HCT116 (cell line): Measurements from ENCODE around the gene MEGF6. TPM values are rescaled to one million over a fixed set of nuclear protein-coding genes. Genes with fewer than 3 reads are reported as not detected.

ENCODE experiments used
- ATAC-seq: fragments of 200-7000 bp; cut with Tn5 transposase; 2 replicates; pipeline ENCODE4 v1.9.1; 2020; ENCODE audit warnings: mild to moderate bottlenecking, moderate library complexity
- BruUV-seq: library from RNA; stranded (reverse); fragments of 400-500 nt; replicated peaks from 2 replicates; lab custom pipeline; 2021; lab: Mats Ljungman, UMichigan
- CTCF ChIA-PET: fragments of 300-600 bp; sonication (Branson Sonifier 250); formaldehyde crosslinking; loops from one replicate; lab custom pipeline; 2021; ENCODE audit warnings: antibody characterized with exemption; lab: Charles Lee
- POLR2A ChIA-PET: fragments of 300-600, 350-600 bp; sonication (Branson Sonifier 250); formaldehyde crosslinking; loops from one replicate; lab custom pipeline; 2021; ENCODE audit warnings: antibody characterized with exemption; lab: Charles Lee
- RAD21 ChIA-PET, 2 experiments: fragments of 300-600 bp; sonication (Branson Sonifier 250); formaldehyde crosslinking; loops; one replicate each; lab custom pipeline; 2023; ENCODE audit warnings: low total read pairs in 2 of 2; ENCODE audit not compliant: uncharacterized antibody in 2 of 2, unreplicated experiment in 2 of 2, low non-redundant PET in 1 of 2; lab: Charles Lee
- DNase-seq: peaks from one replicate; pipeline ENCODE4 v3.0.0-alpha.2; 2010; ENCODE audit warnings: low read depth, low spot score
- H2AFZ ChIP-seq: fragments of 200-600 bp; shearing (Covaris generic), sonication (generic); 2 replicates; pipeline ENCODE4 v1.6.1; 2017; ENCODE audit warnings: low read depth, mixed run types, mixed read lengths, antibody characterized with exemption, low read length; ENCODE audit not compliant: poor library complexity, severe bottlenecking
- H3K27ac ChIP-seq: 2 replicates; pipeline ENCODE4 v1.5.1; 2012; ENCODE audit warnings: low read depth, low read length
- H3K27me3 ChIP-seq: fragments of 200-600 bp; sonication (generic); 2 replicates; pipeline ENCODE4 v1.6.1; 2016; ENCODE audit warnings: mixed run types, low read length, mixed read lengths; ENCODE audit not compliant: insufficient read depth
- H3K36me3 ChIP-seq, 2 experiments: fragments of 200-500 bp in 1 of 2; fragments of 200-600 bp in 1 of 2; sonication (Bioruptor generic) in 1 of 2; sonication (generic) in 1 of 2; 2 replicates each; pipeline versions ENCODE4 v1.5.1 to v1.6.1; 2014 to 2016; ENCODE audit warnings: low read length in 2 of 2, inconsistent platforms in 1 of 2, mixed read lengths in 1 of 2, mixed run types in 1 of 2; ENCODE audit not compliant: insufficient read depth in 2 of 2, control insufficient read depth in 1 of 2
- H3K4me1 ChIP-seq, 2 experiments: fragments of 200-600 bp in 1 of 2; sonication (generic) in 1 of 2; 2 replicates each; pipeline versions ENCODE4 v1.5.1 to v1.6.1; 2012 to 2017; ENCODE audit warnings: low read length in 2 of 2, inconsistent platforms in 1 of 2, mild to moderate bottlenecking in 1 of 2, mixed read lengths in 1 of 2, mixed run types in 1 of 2, moderate library complexity in 1 of 2; ENCODE audit not compliant: insufficient read depth in 2 of 2, control insufficient read depth in 1 of 2
- H3K4me2 ChIP-seq: fragments of 200-600 bp; sonication (generic); 2 replicates; pipeline ENCODE4 v1.6.1; 2017; ENCODE audit warnings: mixed run types, low read length, mixed read lengths
- H3K4me3 ChIP-seq, 2 experiments: fragments of 200-600 bp in 1 of 2; sonication (generic) in 1 of 2; replicated peaks in 1 of 2; 2 replicates each; pipeline ENCODE4 v1.5.1; 2011 to 2016; ENCODE audit warnings: low read length in 2 of 2, control low read depth in 1 of 2, low read depth in 1 of 2, mild to moderate bottlenecking in 1 of 2, mixed read lengths in 1 of 2, mixed run types in 1 of 2
- H3K79me2 ChIP-seq: fragments of 200-600 bp; sonication (generic); 2 replicates; pipeline ENCODE4 v1.6.1; 2017; ENCODE audit warnings: mild to moderate bottlenecking, mixed run types, low read length, moderate library complexity, mixed read lengths; ENCODE audit not compliant: insufficient read depth
- H3K9ac ChIP-seq: fragments of 200-600 bp; sonication (generic); 2 replicates; pipeline ENCODE4 v1.6.1; 2016; ENCODE audit warnings: low read length, mixed read lengths
- H3K9me2 ChIP-seq: fragments of 200-600 bp; sonication (generic), shearing (Covaris generic); 2 replicates; pipeline ENCODE4 v1.6.1; 2017; ENCODE audit warnings: mixed run types, mild to moderate bottlenecking, moderate library complexity; ENCODE audit not compliant: insufficient read depth
- H3K9me3 ChIP-seq, 2 experiments: fragments of 200-500 bp in 1 of 2; fragments of 200-600 bp in 1 of 2; sonication (Bioruptor generic) in 1 of 2; sonication (generic) in 1 of 2; 2 replicates each; pipeline ENCODE4 v1.6.1; 2014 to 2017; ENCODE audit warnings: low read length in 2 of 2, mixed read lengths in 2 of 2, inconsistent platforms in 1 of 2, low read depth in 1 of 2, mild to moderate bottlenecking in 1 of 2, mixed run types in 1 of 2, moderate library complexity in 1 of 2; ENCODE audit not compliant: control insufficient read depth in 1 of 2, insufficient read depth in 1 of 2
- H4K20me1 ChIP-seq: fragments of 200-600 bp; sonication (generic), shearing (Covaris generic); 2 replicates; pipeline ENCODE4 v1.6.1; 2017; ENCODE audit warnings: mixed run types, mild to moderate bottlenecking, moderate library complexity; ENCODE audit not compliant: insufficient read depth
- CTCF ChIP-seq, 3 experiments: fragments of 200-600 bp in 1 of 3; sonication (generic) in 1 of 3; IDR thresholded peaks in 2 of 3; conservative IDR thresholded peaks in 1 of 3; 2 replicates each; pipeline ENCODE4 v1.5.1; 2012 to 2017; ENCODE audit warnings: low read depth in 2 of 3, low read length in 2 of 3, antibody characterized with exemption in 1 of 3, borderline replicate concordance in 1 of 3, control low read depth in 1 of 3, mild to moderate bottlenecking in 1 of 3, mixed read lengths in 1 of 3, mixed run types in 1 of 3, moderate library complexity in 1 of 3; ENCODE audit not compliant: insufficient read depth in 1 of 3
- JUND ChIP-seq: IDR thresholded peaks from 2 replicates; pipeline ENCODE4 v1.6.1; 2012
- MAX ChIP-seq: IDR thresholded peaks from 2 replicates; pipeline ENCODE4 v1.6.1; 2012
- RAD21 ChIP-seq: IDR thresholded peaks from 2 replicates; pipeline ENCODE4 v1.6.1; 2012; ENCODE audit warnings: low read depth, mild to moderate bottlenecking
- SRF ChIP-seq: IDR thresholded peaks from 2 replicates; pipeline ENCODE4 v1.6.1; 2012; ENCODE audit warnings: low read depth
- ZFX ChIP-seq: fragments of 450-650 bp; IDR thresholded peaks from 2 replicates; pipeline ENCODE4 v1.6.1; 2017
- intact Hi-C: fragments of 100-400 bp; cut with micrococcal nuclease; formaldehyde crosslinking; loops from 2 replicates; pipeline ENCODE4 v1.10.0; 2022
- total RNA-seq: library from RNA; stranded (reverse); gene quantifications from one replicate; pipeline ENCODE4 v1.2.1, GENCODE V29; 2021; ENCODE audit not compliant: unreplicated experiment

The MEGF6 gene
- total RNA-seq, 1 experiment from 2014 or later = 47.6 TPM

- no peak for DNase-seq
- H3K9me2 ChIP-seq = no peaks in the 10 kb centered on the region
- peak; percentile 72 for ATAC-seq
Measured at GRCh38 chr1:3564921-3565831, 46.1 kb downstream of the MEGF6 start.

More at GRCh38 chr1:3564921-3565831, 46.1 kb downstream of the MEGF6 start:
- POLR2A ChIA-PET = no interaction called here
- no peak overlapping the region for H3K4me2 ChIP-seq
- no peaks in the 10 kb centered on the region for H3K79me2 ChIP-seq
- intact Hi-C loops = loop anchor here (1.0 kb wide), 1 partner anchor 50 kb away; no protein-coding TSS in a partner anchor
- BruUV-seq = no TSS peak
- H3K9ac ChIP-seq = no peak overlapping the region
- H3K27ac ChIP-seq = no peak overlapping the region
- RAD21 ChIA-PET = interaction anchor here (0.6 to 1.8 kb wide), 5 partner anchors 54 to 74 kb away, joined by 3 to 6 read pairs (median 3); no protein-coding TSS in a partner anchor
- CTCF ChIA-PET = interaction anchor here (0.6 to 1.9 kb wide), 3 partner anchors 23 to 55 kb away, joined by 3 to 21 read pairs (median 4); no protein-coding TSS in a partner anchor
- TF ChIP-seq CTCF (IDR thresholded peaks at IDR 0.05 in 2 of 3, conservative IDR thresholded peaks at IDR 0.05 in 1 of 3; ENCODE audit: borderline replicate concordance in 1 of 3, insufficient read depth in 1 of 3, low read depth in 2 of 3, low read length in 2 of 3) (peak; percentile 86 to 92 (median 91); a peak in 5 of 6 replicates), RAD21 (peak; percentile 87), ZFX (no peak), MAX (no peak), JUND (no peak), SRF (no peak)
- no peaks in the 10 kb centered on the region for H3K27me3 ChIP-seq
- H3K4me1 ChIP-seq = peaks cover 0 to 9% of the 10 kb centered on the region in 2 experiments; a peak in 1 of 4 replicates
- H3K36me3 ChIP-seq = no peaks in the 10 kb centered on the region
- no peaks in the 10 kb centered on the region for H3K9me3 ChIP-seq
- H3K4me3 ChIP-seq = no peak overlapping the region
- H4K20me1 ChIP-seq = no peaks in the 10 kb centered on the region
- no peak overlapping the region for H2AFZ ChIP-seq
